HepG2 (cell line): ENCODE results near the gene PRKCE. TPM values are rescaled to one million over a fixed set of nuclear protein-coding genes. Genes with fewer than 3 reads are reported as not detected.
A peak's percentile ranks its signal among the peaks of the same experiment; 100 is the strongest.

ENCODE experiments used
- BCL6 ChIP-seq: IDR thresholded peaks from 2 replicates; pipeline ENCODE4 v1.6.1; 2016; ENCODE audit warnings: missing genetic modification reagents, missing compliant biosample characterization
- CEBPB ChIP-seq: IDR thresholded peaks from 2 replicates; pipeline ENCODE4 v1.6.1; 2011; ENCODE audit warnings: low read depth, low read length, improper control_type of control experiment, borderline replicate concordance
- EP300 ChIP-seq, 3 experiments: sonication (generic) in 1 of 3; formaldehyde crosslinking in 1 of 3; IDR thresholded peaks; 2 replicates each; pipeline versions ENCODE4 v1.5.1 to v1.6.1; 2011 to 2020; ENCODE audit warnings: low read depth in 2 of 3, low read length in 2 of 3, borderline replicate concordance in 1 of 3, improper control_type of control experiment in 1 of 3, mild to moderate bottlenecking in 1 of 3, missing genetic modification reagents in 1 of 3, moderate library complexity in 1 of 3
- KAT2B ChIP-seq: fragments of 150-350 bp; IDR thresholded peaks from 2 replicates; pipeline ENCODE4 v1.6.1; 2014; ENCODE audit warnings: low read depth, low read length, borderline replicate concordance
- KLF9 ChIP-seq: IDR thresholded peaks from 2 replicates; pipeline ENCODE4 v1.6.1; 2016; ENCODE audit warnings: low read depth
- MEIS1 ChIP-seq: sonication (generic); formaldehyde crosslinking; IDR thresholded peaks from 2 replicates; pipeline ENCODE4 v1.9.0; 2021; ENCODE audit warnings: mild to moderate bottlenecking, missing genetic modification reagents, moderate library complexity, borderline replicate concordance
- NCOA5 ChIP-seq: sonication (generic); formaldehyde crosslinking; IDR thresholded peaks from 2 replicates; pipeline ENCODE4 v1.4.0; 2020; ENCODE audit warnings: missing genetic modification reagents
- RAD21 ChIP-seq: fragments of 450-650 bp; formaldehyde crosslinking; IDR thresholded peaks from 2 replicates; pipeline ENCODE4 v1.5.0; 2020; ENCODE audit warnings: mild to moderate bottlenecking
- RORA ChIP-seq: sonication (generic); formaldehyde crosslinking; IDR thresholded peaks from 2 replicates; pipeline ENCODE4 v1.5.0; 2020; ENCODE audit warnings: mild to moderate bottlenecking, missing genetic modification reagents, moderate library complexity
- SOX5 ChIP-seq: IDR thresholded peaks from 2 replicates; pipeline ENCODE4 v1.6.1; 2016; ENCODE audit warnings: borderline replicate concordance
- SP140L ChIP-seq: sonication (generic); formaldehyde crosslinking; IDR thresholded peaks from 2 replicates; pipeline ENCODE4 v1.4.0; 2020; ENCODE audit warnings: missing genetic modification reagents, borderline replicate concordance
- SPEN ChIP-seq: sonication (generic); formaldehyde crosslinking; IDR thresholded peaks from 2 replicates; pipeline ENCODE4 v1.5.1; 2020; ENCODE audit warnings: low read depth, mild to moderate bottlenecking, missing genetic modification reagents
- ZNF572 ChIP-seq: sonication (generic); formaldehyde crosslinking; IDR thresholded peaks from 2 replicates; pipeline ENCODE4 v1.5.1; 2020; ENCODE audit warnings: mild to moderate bottlenecking, missing genetic modification reagents
- ZNF879 ChIP-seq: sonication (generic); formaldehyde crosslinking; IDR thresholded peaks from 2 replicates; pipeline ENCODE4 v1.8.1; 2023; ENCODE audit warnings: missing genetic modification reagents
- polyA plus RNA-seq, 8 experiments: library from polyadenylated mRNA; depleted of rRNA in 3 of 8; stranded (reverse) in 7 of 8; unstranded in 1 of 8; fragments of >200 nt; fragmentation: Illumina TruSeq in 4 of 8; extraction: Trizol in 4 of 8; gene quantifications; 2 replicates each; pipeline versions ENCODE4 v1.2.1 to v1.2.3, GENCODE V29; 2011 to 2016; ENCODE audit warnings: low read depth in 4 of 8, missing spikeins in 1 of 8, mixed read lengths in 1 of 8; ENCODE audit not compliant: insufficient read depth in 1 of 8
- total RNA-seq, 5 experiments: library from RNA; depleted of rRNA; stranded (reverse); fragments of >200 nt; fragmentation: Illumina TruSeq; extraction: Trizol; gene quantifications; 2 replicates each; pipeline ENCODE4 v1.2.3, GENCODE V29; 2016; ENCODE audit warnings: low read depth in 1 of 5
- TF ChIP-seq, protein P1 (sequence below): sonication (generic); formaldehyde crosslinking; IDR thresholded peaks from 2 replicates; pipeline ENCODE4 v1.4.0; 2020; ENCODE audit warnings: mild to moderate bottlenecking, missing genetic modification reagents
- TF ChIP-seq, protein P2 (sequence below): sonication (generic); formaldehyde crosslinking; IDR thresholded peaks from 2 replicates; pipeline ENCODE4 v1.8.0; 2022; ENCODE audit warnings: mild to moderate bottlenecking, missing genetic modification reagents, moderate library complexity
- TF ChIP-seq, protein P3 (sequence below): sonication (generic); formaldehyde crosslinking; IDR thresholded peaks from 2 replicates; pipeline ENCODE4 v1.5.0; 2020; ENCODE audit warnings: mild to moderate bottlenecking, missing genetic modification reagents, moderate library complexity
- TF ChIP-seq, protein P4 (sequence below): IDR thresholded peaks from 2 replicates; pipeline ENCODE4 v1.6.1; 2016; ENCODE audit warnings: low read depth, borderline replicate concordance
- TF ChIP-seq, protein P5 (sequence below): sonication (generic); formaldehyde crosslinking; IDR thresholded peaks from 2 replicates; pipeline ENCODE4 v1.4.0; 2020; ENCODE audit warnings: missing genetic modification reagents

The PRKCE gene
- total and polyA plus RNA-seq, 2 of the 13 experiments (the other 11 are each of a cell fraction or from before 2014, with no cell fraction given) = 1.0 to 3.9 TPM

DNA sequence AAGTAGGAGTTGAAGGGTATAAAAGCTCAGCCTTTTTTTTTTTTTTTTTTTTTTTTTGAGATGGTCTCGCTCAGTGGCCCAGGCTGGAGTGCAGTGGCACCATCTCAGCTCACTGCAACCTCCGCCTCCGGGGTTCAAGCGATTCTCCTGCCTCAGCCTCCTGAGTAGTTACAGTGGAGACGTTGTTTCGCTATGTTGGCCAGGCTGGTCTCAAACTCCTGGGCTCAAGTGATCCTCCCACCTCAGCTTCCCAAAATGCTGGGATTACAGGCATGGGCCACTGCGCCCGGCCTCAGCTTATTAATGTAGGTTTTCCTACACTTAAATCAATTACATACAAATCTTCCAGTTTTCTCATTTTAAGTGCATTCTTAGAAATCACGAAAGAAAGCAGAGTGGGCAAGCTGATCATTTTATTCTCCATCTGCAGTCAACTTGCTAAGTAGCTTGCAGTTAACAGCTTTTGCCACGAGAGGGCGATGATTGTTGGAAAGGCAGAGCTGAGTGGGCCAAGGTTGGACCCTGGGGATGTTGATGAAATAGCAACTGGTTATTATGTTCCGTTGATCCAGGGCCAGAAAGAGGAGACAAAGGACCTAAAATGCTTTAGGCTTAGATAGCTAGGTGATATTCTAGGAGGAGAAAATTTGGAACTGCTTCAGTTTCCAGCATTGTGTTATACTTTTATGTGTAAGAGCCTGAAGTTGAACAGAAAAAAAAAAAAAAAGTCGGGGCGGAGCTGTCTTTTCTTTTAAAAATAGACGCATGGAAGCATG lies 411.4 kb downstream of the PRKCE start (continued):
- TF ChIP-seq ZNF572 (CRISPR knock-in tag) (no peak), RORA (no peak), SP140L (no peak), CEBPB (0 out of 2 replicates have a peak, but pooled peaks have one; percentile 48), NCOA5 (CRISPR knock-in tag) (no peak), KLF9 (CRISPR knock-in tag) (0 out of 2 replicates have a peak, but pooled peaks have one; percentile 39), BCL6 (CRISPR knock-in tag) (no peak; the same call in 1 of the 2 replicates), MEIS1 (no peak), EP300 (IDR thresholded peaks at IDR 0.05; ENCODE audit: low read depth in 2 of 2, low read length in 2 of 2) (no peak), EP300 (CRISPR knock-in tag; IDR thresholded peaks at IDR 0.05; ENCODE audit: borderline replicate concordance) (no peak), SPEN (no peak), ZNF879 (CRISPR knock-in tag) (no peak), SOX5 (CRISPR knock-in tag) (0 out of 2 replicates have a peak, but pooled peaks have one; percentile 27), KAT2B (no peak), RAD21 (CRISPR knock-in tag) (peak; percentile 89)
- TF ChIP-seq, protein P1, sequence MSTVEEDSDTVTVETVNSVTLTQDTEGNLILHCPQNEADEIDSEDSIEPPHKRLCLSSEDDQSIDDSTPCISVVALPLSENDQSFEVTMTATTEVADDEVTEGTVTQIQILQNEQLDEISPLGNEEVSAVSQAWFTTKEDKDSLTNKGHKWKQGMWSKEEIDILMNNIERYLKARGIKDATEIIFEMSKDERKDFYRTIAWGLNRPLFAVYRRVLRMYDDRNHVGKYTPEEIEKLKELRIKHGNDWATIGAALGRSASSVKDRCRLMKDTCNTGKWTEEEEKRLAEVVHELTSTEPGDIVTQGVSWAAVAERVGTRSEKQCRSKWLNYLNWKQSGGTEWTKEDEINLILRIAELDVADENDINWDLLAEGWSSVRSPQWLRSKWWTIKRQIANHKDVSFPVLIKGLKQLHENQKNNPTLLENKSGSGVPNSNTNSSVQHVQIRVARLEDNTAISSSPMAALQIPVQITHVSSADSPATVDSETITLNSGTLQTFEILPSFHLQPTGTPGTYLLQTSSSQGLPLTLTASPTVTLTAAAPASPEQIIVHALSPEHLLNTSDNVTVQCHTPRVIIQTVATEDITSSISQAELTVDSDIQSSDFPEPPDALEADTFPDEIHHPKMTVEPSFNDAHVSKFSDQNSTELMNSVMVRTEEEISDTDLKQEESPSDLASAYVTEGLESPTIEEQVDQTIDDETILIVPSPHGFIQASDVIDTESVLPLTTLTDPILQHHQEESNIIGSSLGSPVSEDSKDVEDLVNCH (CRISPR knock-in tag) = no peak
- TF ChIP-seq, protein P2, sequence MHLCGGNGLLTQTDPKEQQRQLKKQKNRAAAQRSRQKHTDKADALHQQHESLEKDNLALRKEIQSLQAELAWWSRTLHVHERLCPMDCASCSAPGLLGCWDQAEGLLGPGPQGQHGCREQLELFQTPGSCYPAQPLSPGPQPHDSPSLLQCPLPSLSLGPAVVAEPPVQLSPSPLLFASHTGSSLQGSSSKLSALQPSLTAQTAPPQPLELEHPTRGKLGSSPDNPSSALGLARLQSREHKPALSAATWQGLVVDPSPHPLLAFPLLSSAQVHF (CRISPR knock-in tag) = no peak
- TF ChIP-seq, protein P3, sequence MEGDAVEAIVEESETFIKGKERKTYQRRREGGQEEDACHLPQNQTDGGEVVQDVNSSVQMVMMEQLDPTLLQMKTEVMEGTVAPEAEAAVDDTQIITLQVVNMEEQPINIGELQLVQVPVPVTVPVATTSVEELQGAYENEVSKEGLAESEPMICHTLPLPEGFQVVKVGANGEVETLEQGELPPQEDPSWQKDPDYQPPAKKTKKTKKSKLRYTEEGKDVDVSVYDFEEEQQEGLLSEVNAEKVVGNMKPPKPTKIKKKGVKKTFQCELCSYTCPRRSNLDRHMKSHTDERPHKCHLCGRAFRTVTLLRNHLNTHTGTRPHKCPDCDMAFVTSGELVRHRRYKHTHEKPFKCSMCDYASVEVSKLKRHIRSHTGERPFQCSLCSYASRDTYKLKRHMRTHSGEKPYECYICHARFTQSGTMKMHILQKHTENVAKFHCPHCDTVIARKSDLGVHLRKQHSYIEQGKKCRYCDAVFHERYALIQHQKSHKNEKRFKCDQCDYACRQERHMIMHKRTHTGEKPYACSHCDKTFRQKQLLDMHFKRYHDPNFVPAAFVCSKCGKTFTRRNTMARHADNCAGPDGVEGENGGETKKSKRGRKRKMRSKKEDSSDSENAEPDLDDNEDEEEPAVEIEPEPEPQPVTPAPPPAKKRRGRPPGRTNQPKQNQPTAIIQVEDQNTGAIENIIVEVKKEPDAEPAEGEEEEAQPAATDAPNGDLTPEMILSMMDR = peak; percentile 93
- TF ChIP-seq, protein P4, sequence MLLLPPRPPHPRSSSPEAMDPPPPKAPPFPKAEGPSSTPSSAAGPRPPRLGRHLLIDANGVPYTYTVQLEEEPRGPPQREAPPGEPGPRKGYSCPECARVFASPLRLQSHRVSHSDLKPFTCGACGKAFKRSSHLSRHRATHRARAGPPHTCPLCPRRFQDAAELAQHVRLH = no peak
- TF ChIP-seq, protein P5, sequence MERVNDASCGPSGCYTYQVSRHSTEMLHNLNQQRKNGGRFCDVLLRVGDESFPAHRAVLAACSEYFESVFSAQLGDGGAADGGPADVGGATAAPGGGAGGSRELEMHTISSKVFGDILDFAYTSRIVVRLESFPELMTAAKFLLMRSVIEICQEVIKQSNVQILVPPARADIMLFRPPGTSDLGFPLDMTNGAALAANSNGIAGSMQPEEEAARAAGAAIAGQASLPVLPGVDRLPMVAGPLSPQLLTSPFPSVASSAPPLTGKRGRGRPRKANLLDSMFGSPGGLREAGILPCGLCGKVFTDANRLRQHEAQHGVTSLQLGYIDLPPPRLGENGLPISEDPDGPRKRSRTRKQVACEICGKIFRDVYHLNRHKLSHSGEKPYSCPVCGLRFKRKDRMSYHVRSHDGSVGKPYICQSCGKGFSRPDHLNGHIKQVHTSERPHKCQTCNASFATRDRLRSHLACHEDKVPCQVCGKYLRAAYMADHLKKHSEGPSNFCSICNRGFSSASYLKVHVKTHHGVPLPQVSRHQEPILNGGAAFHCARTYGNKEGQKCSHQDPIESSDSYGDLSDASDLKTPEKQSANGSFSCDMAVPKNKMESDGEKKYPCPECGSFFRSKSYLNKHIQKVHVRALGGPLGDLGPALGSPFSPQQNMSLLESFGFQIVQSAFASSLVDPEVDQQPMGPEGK (CRISPR knock-in tag) = 0 out of 2 replicates have a peak, but pooled peaks have one; percentile 30
